Stimulated activated naive CD8-positive, alpha-beta T cell treated with anti-CD3 and anti-CD28 coated beads, Interleukin-15, amount 100 ng/mL, for 72 hours (primary cell): ENCODE results near the gene EPG5.
"Not testable (repeated sequence)": the region's sequence is repeated elsewhere in the genome, so short reads cannot be mapped to it uniquely, and the experiment has no call there.

Experiments used
- ATAC-seq: fragments of 150-1000 bp; cut with Tn5 transposase; 2 replicates; pipeline ENCODE4 v1.10.0; 2021; ENCODE audit warnings: mild to moderate bottlenecking, moderate library complexity
- DNase-seq, 2 donors: peaks; one replicate each; pipeline ENCODE4 v3.0.0; 2021 to 2022
- H3K27ac Mint-ChIP-seq, 2 donors: one replicate each; pipeline ENCODE4 v1.8.0; 2022; ENCODE audit warnings: mild to moderate bottlenecking in 2 of 2, mixed read lengths in 2 of 2, moderate library complexity in 2 of 2
- H3K27me3 Mint-ChIP-seq: one replicate; pipeline ENCODE4 v1.8.0; 2022; ENCODE audit warnings: mixed read lengths
- H3K4me1 Mint-ChIP-seq: one replicate; pipeline ENCODE4 v1.8.0; 2022; ENCODE audit warnings: mild to moderate bottlenecking, mixed read lengths
- H3K4me3 Mint-ChIP-seq, 2 donors: one replicate each; pipeline ENCODE4 v1.8.0; 2022; ENCODE audit warnings: mild to moderate bottlenecking in 2 of 2, mixed read lengths in 2 of 2, moderate library complexity in 1 of 2
- H3K9me3 Mint-ChIP-seq, 2 donors: one replicate each; pipeline ENCODE4 v1.8.0; 2022; ENCODE audit warnings: mixed read lengths in 2 of 2

Gene EPG5

GRCh38 chr18:45807144-45807543, 160.0 kb downstream of the EPG5 start:
- Mint-ChIP-seq H3K4me1 (peaks cover 49% of the 10 kb centered on the region), H3K9me3 (peaks cover 25 to 33% of the 10 kb centered on the region in 2 donors), H3K27me3 (peaks cover 15% of the 10 kb centered on the region)
- not testable (repeated sequence) for ATAC-seq, DNase-seq, H3K4me3 Mint-ChIP-seq, H3K27ac Mint-ChIP-seq

GRCh38 chr18:45806226-45806625, 160.9 kb downstream of the EPG5 start:
- ATAC-seq (no peak), DNase-seq (no peak)
- Mint-ChIP-seq H3K27ac (peak overlapping the region in 1 of 2 donors; percentile 82), H3K4me1 (peaks cover 50% of the 10 kb centered on the region), H3K4me3 (no peak overlapping the region), H3K9me3 (peaks cover 25 to 30% of the 10 kb centered on the region in 2 donors), H3K27me3 (peaks cover 18% of the 10 kb centered on the region)

- Mint-ChIP-seq H3K4me1 (peaks cover 46% of the 10 kb centered on the region), H3K27me3 (peaks cover 22% of the 10 kb centered on the region), H3K4me3 (no peak overlapping the region), H3K9me3 (peaks cover 25 to 30% of the 10 kb centered on the region in 2 donors), H3K27ac (no peak overlapping the region)
- no peak for DNase-seq
- ATAC-seq, result no peak
Measured at GRCh38 chr18:45805551-45805950, 161.6 kb downstream of the EPG5 start.

- DNase-seq (peak; percentile 24 to 39), ATAC-seq (peak; percentile 100)
- Mint-ChIP-seq H3K27me3 (peaks cover 25% of the 10 kb centered on the region), H3K4me1 (peaks cover 28% of the 10 kb centered on the region), H3K27ac (peak overlapping the region in 1 of 2 donors; percentile 64), H3K4me3 (peak overlapping the region; percentile 3 to 13), H3K9me3 (peaks cover 19 to 24% of the 10 kb centered on the region in 2 donors)
Measured at GRCh38 chr18:45802814-45803492, 164.2 kb downstream of the EPG5 start.

- Mint-ChIP-seq H3K27me3 (peaks cover 21% of the 10 kb centered on the region), H3K4me3 (no peak overlapping the region), H3K4me1 (peaks cover 18% of the 10 kb centered on the region), H3K27ac (no peak overlapping the region), H3K9me3 (peaks cover 15 to 16% of the 10 kb centered on the region in 2 donors)
- ATAC-seq, result no peak
- no peak for DNase-seq
Measured at GRCh38 chr18:45801416-45802004, 165.6 kb downstream of the EPG5 start.
